CD14-positive monocyte (primary cell): ENCODE results near the gene UGT1A1. TPM values are rescaled to one million over a fixed set of nuclear protein-coding genes. Genes with fewer than 3 reads are reported as not detected.

Source experiments
- DNase-seq, 3 donors: peaks; one replicate each; pipeline ENCODE4 v3.0.0-alpha.2; 2011 to 2022
- H2AFZ ChIP-seq: 2 replicates; pipeline ENCODE4 v1.6.0; 2012; ENCODE audit warnings: mild to moderate bottlenecking, low read depth, low read length, inconsistent platforms; ENCODE audit not compliant: insufficient read depth, poor library complexity, severe bottlenecking
- H3K27ac ChIP-seq, 2 donors: 1 replicate in 1 of 2; 2 replicates in 1 of 2; pipeline ENCODE4 v1.5.1; 2012 to 2013; ENCODE audit warnings: low read length in 2 of 2, control low read depth in 1 of 2, inconsistent platforms in 1 of 2, low read depth in 1 of 2, mild to moderate bottlenecking in 1 of 2
- H3K27me3 ChIP-seq, 2 donors: one replicate each; pipeline versions ENCODE4 v1.6.0 to v1.6.1; 2011 to 2013; ENCODE audit warnings: low read length in 2 of 2; ENCODE audit not compliant: control insufficient read depth in 2 of 2, insufficient read depth in 2 of 2
- H3K36me3 ChIP-seq, 2 donors: replicated peaks in 1 of 2; 1 replicate in 1 of 2; 2 replicates in 1 of 2; pipeline versions ENCODE4 v1.5.1 to v1.6.1; 2012 to 2013; ENCODE audit warnings: low read length in 2 of 2, control low read depth in 1 of 2, inconsistent platforms in 1 of 2, mild to moderate bottlenecking in 1 of 2; ENCODE audit not compliant: insufficient read depth in 2 of 2, control insufficient read depth in 1 of 2
- H3K4me1 ChIP-seq, 2 donors: 1 replicate in 1 of 2; 2 replicates in 1 of 2; pipeline versions ENCODE4 v1.5.1 to v1.6.1; 2012 to 2013; ENCODE audit warnings: low read length in 2 of 2, control low read depth in 1 of 2, inconsistent platforms in 1 of 2, mild to moderate bottlenecking in 1 of 2, moderate library complexity in 1 of 2; ENCODE audit not compliant: insufficient read depth in 2 of 2, control insufficient read depth in 1 of 2
- H3K4me2 ChIP-seq: replicated peaks from 2 replicates; pipeline ENCODE3; 2012; ENCODE audit warnings: low read length, moderate library complexity, mild to moderate bottlenecking; ENCODE audit not compliant: poor library complexity, severe bottlenecking; ENCODE audit errors: extremely low read depth
- H3K4me3 ChIP-seq, 3 experiments: fragments of 200-600 bp in 1 of 3; sonication (generic) in 1 of 3; replicated peaks in 1 of 3; 1 replicate in 2 of 3; 2 replicates in 1 of 3; pipeline ENCODE4 v1.5.1; 2011 to 2013; ENCODE audit warnings: low read length in 3 of 3, mild to moderate bottlenecking in 3 of 3, control low read depth in 2 of 3, low read depth in 2 of 3, inconsistent platforms in 1 of 3, moderate library complexity in 1 of 3
- H3K79me2 ChIP-seq: 2 replicates; pipeline ENCODE4 v1.6.0; 2012; ENCODE audit warnings: mild to moderate bottlenecking, control low read depth, inconsistent platforms, low read length, moderate library complexity; ENCODE audit not compliant: insufficient read depth
- H3K9ac ChIP-seq: 2 replicates; pipeline ENCODE4 v1.6.0; 2017; ENCODE audit warnings: low read length, mild to moderate bottlenecking; ENCODE audit not compliant: insufficient read depth, poor library complexity, severe bottlenecking
- H3K9me3 ChIP-seq, 2 donors: replicated peaks in 1 of 2; 1 replicate in 1 of 2; 2 replicates in 1 of 2; pipeline versions ENCODE4 v1.5.1 to v1.6.1; 2012 to 2013; ENCODE audit warnings: low read length in 2 of 2, control low read depth in 1 of 2; ENCODE audit not compliant: control insufficient read depth in 1 of 2, insufficient read depth in 1 of 2
- H4K20me1 ChIP-seq: 2 replicates; pipeline ENCODE4 v1.6.0; 2012; ENCODE audit warnings: mild to moderate bottlenecking, low read length, control low read depth, moderate library complexity; ENCODE audit not compliant: insufficient read depth
- H3K27ac Mint-ChIP-seq, 7 donors: one replicate each; pipeline ENCODE4 v1.8.0; 2020; ENCODE audit warnings: mild to moderate bottlenecking in 7 of 7, mixed read lengths in 7 of 7, moderate library complexity in 6 of 7, inconsistent platforms in 2 of 7
- H3K27me3 Mint-ChIP-seq, 3 donors: one replicate each; pipeline ENCODE4 v1.8.0; 2021 to 2022; ENCODE audit warnings: low read depth in 3 of 3, mild to moderate bottlenecking in 3 of 3, mixed read lengths in 3 of 3, moderate library complexity in 3 of 3, inconsistent platforms in 1 of 3
- H3K36me3 Mint-ChIP-seq, 2 donors: one replicate each; pipeline ENCODE4 v1.8.0; 2020; ENCODE audit warnings: mixed read lengths in 2 of 2, inconsistent platforms in 1 of 2, mild to moderate bottlenecking in 1 of 2
- H3K4me1 Mint-ChIP-seq: one replicate; pipeline ENCODE4 v1.8.0; 2020; ENCODE audit warnings: mild to moderate bottlenecking, mixed read lengths
- H3K4me3 Mint-ChIP-seq, 2 donors: one replicate each; pipeline ENCODE4 v1.8.0; 2020; ENCODE audit warnings: mild to moderate bottlenecking in 2 of 2, mixed read lengths in 2 of 2, moderate library complexity in 1 of 2
- H3K9me3 Mint-ChIP-seq, 7 donors: one replicate each; pipeline ENCODE4 v1.8.0; 2020 to 2022; ENCODE audit warnings: mixed read lengths in 7 of 7, mild to moderate bottlenecking in 6 of 7, moderate library complexity in 6 of 7, inconsistent platforms in 2 of 7
- CTCF ChIP-seq: fragments of 200-600 bp; IDR thresholded peaks from one replicate; pipeline ENCODE4 v1.8.0; 2022; ENCODE audit warnings: antibody characterized with exemption, mild to moderate bottlenecking
- WGBS: methylation state at CpG from one replicate; pipeline ENCODE4 v1.1.5; 2013; ENCODE audit warnings: missing lambda C conversion rate; ENCODE audit not compliant: insufficient coverage; 5-methylcytosine and 5-hydroxymethylcytosine counted together
- intact Hi-C, 2 donors: fragments of 100-400 bp; cut with micrococcal nuclease; formaldehyde crosslinking; loops; one replicate each; pipeline versions ENCODE4 v1.15.0 to v1.15.1; 2023
- polyA plus RNA-seq, 3 donors: library from polyadenylated mRNA; depleted of rRNA in 1 of 3; unstranded in 2 of 3; stranded (reverse) in 1 of 3; fragments of 300-500 nt in 2 of 3; fragments of >200 nt in 1 of 3; fragmentation: Illumina TruSeq in 2 of 3; gene quantifications; 1 replicate in 2 of 3; 2 replicates in 1 of 3; pipeline ENCODE4 v1.2.3, GENCODE V29; 2012 to 2021

UGT1A1 gene
- polyA plus RNA-seq, 3 donors, result not detected

DNA sequence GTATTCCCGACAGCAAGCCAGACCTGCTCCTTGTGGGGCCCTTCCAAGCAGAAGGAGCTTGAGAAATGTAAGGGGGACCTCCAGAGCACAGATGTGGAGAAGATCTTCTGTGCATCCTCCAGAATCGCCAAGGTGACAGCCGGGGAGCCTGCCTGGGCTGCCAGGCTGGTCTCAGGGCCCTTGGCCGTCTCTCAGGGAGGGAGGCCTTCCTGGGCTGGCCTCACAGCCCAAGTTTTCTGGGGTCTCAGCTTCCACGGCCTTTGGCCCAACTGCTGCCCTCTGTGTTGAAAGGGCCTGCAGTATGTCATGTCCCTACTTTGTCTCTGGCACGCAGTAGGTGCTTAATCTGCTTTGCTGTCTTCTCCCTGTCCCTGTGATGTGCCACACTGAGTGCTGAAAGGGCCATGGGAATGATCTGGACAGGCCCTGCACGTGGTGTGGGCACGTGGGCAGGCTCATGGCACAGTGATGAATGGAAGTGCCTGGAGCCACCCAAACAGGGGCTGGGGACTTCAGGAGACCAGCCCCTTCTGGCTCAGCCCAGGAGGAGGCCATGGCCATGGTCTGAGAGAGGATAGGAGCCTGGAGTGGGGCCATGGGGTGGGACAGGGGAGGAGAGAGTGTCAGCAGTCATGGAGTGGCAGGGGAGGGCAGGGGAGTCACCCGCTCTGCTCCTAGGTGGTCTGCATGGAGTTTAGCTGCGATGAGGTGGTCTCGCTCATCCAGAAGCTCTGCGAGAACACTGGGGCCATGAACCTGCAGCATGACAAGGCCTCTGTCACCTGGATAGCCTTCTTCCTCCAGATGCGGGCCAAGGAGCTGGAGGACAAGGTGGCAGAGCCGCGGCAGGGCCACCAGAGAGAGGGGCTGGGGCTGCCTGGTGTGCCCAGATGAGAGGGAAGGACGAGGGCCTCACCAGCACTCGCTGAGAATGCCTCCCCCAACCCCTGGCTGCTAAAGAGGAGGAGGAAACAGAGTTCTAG lies 58.9 kb downstream of the UGT1A1 start:
- Mint-ChIP-seq H3K27ac (no peak overlapping the region), H3K9me3 (peaks cover 0 to 2% (median 0%) of the 10 kb centered on the region in 7 donors), H3K4me3 (no peak overlapping the region), H3K4me1 (peaks cover 7% of the 10 kb centered on the region), H3K27me3 (peaks cover 2 to 7% (median 7%) of the 10 kb centered on the region in 3 donors), H3K36me3 (no peaks in the 10 kb centered on the region)
- H3K4me2 ChIP-seq, result no peak overlapping the region
- intact Hi-C loops, result no loop called here
- H3K4me1 ChIP-seq, result peaks cover 4 to 8% of the 10 kb centered on the region in 2 donors
- H3K4me3 ChIP-seq, result no peak overlapping the region
- no peaks in the 10 kb centered on the region for H3K36me3 ChIP-seq
- DNase-seq, result no peak
- no peaks in the 10 kb centered on the region for H3K79me2 ChIP-seq
- no peak overlapping the region for H3K9ac ChIP-seq
- no peak overlapping the region for H2AFZ ChIP-seq
- H4K20me1 ChIP-seq, result no peaks in the 10 kb centered on the region
- H3K9me3 ChIP-seq, result no peaks in the 10 kb centered on the region
- 83% methylated on average over 9 of the region's 17 CpGs for WGBS
- TF ChIP-seq CTCF, result no peak
- no peaks in the 10 kb centered on the region for H3K27me3 ChIP-seq
- no peak overlapping the region for H3K27ac ChIP-seq

DNA sequence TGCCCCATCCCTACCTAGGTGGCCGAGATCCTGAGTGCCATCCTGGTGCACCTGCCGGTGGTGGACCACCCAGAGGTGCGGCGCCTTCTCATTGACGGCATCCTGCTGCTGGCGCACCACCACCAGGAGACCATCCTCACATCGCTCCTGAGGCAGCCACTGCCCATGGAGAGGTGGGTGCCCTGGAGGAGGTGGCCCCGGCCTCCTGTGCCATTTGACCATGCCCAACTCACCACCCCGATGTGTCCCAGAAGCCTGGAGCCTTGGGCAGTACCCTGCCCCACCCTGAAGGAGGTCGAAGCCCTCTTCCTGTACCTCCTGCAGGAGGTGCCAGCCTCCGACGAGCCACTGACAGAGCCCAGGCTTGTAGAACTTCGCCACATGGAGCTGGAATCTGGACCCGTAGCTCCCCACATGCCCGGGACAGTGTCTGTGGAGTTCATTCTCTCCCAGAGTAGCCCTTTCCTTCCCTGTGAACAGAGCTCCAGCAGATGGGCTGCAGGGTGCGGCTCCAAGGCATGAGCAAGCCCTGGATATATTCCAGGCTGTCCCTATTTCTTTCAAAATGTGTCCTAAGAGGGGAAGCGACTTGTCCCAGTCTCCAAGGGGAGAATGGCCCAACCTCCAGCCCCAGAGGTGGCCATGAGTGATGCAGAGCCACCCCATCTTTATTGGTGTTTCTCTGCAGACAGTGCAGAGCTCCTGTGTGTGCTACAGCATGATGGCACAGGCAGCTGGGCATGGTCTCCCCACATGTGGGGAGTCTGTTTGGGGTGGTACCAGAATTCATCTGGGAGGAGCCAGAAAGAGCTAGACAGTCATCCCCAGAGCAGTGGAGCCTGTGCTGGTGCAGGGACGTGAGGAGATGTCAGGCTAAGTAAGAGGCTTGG lies 60.1 kb downstream of the UGT1A1 start:
- DNase-seq, result no peak
- H3K9me3 Mint-ChIP-seq, result no peaks in the 10 kb centered on the region
- Histone ChIP-seq H3K4me2 (no peak overlapping the region), H3K4me3 (no peak overlapping the region), H3K4me1 (peaks cover 4 to 8% of the 10 kb centered on the region in 2 donors), H4K20me1 (no peaks in the 10 kb centered on the region), H3K9ac (no peak overlapping the region), H3K27ac (no peak overlapping the region), H3K27me3 (no peaks in the 10 kb centered on the region), H3K9me3 (no peaks in the 10 kb centered on the region), H3K36me3 (no peaks in the 10 kb centered on the region), H3K79me2 (no peaks in the 10 kb centered on the region), H2AFZ (no peak overlapping the region)
- no peak overlapping the region for H3K4me3 Mint-ChIP-seq
- peaks cover 2 to 7% (median 3%) of the 10 kb centered on the region in 3 donors for H3K27me3 Mint-ChIP-seq
- no peak for TF ChIP-seq CTCF
- WGBS, result 95% methylated on average over 16 of the region's 18 CpGs
- H3K36me3 Mint-ChIP-seq, result no peaks in the 10 kb centered on the region
- H3K4me1 Mint-ChIP-seq, result peaks cover 7% of the 10 kb centered on the region
- intact Hi-C loops, result no loop called here
- no peak overlapping the region for H3K27ac Mint-ChIP-seq
